Neural cell (in vitro differentiated cells): Measurements from ENCODE around the gene RFX3. TPM values are rescaled to one million over a fixed set of nuclear protein-coding genes. Genes with fewer than 3 reads are reported as not detected.

Experiments used
- H2AFZ ChIP-seq: fragments of 200-600, 300-800 bp; sonication (generic), shearing (Covaris generic); 2 replicates; pipeline ENCODE4 v1.6.0; 2014; ENCODE audit warnings: low read depth, mild to moderate bottlenecking, antibody characterized with exemption, low read length, moderate library complexity
- H3F3A ChIP-seq: fragments of 200-600 bp; shearing (Covaris generic); 2 replicates; pipeline ENCODE4 v1.6.1; 2016; ENCODE audit warnings: mild to moderate bottlenecking, moderate library complexity, mixed read lengths, antibody characterized with exemption, low read length; ENCODE audit not compliant: insufficient read depth, poor library complexity, severe bottlenecking
- H3K27ac ChIP-seq: fragments of 200-600, 300-800 bp; sonication (generic), shearing (Covaris generic); 2 replicates; pipeline ENCODE4 v1.5.1; 2014; ENCODE audit warnings: mild to moderate bottlenecking, low read length, moderate library complexity
- H3K27me3 ChIP-seq: fragments of 300-800, 200-600 bp; sonication (generic), shearing (Covaris generic); 2 replicates; pipeline ENCODE4 v1.6.0; 2014; ENCODE audit warnings: mild to moderate bottlenecking, low read depth, low read length, moderate library complexity; ENCODE audit not compliant: insufficient read depth
- H3K36me3 ChIP-seq: fragments of 300-800, 200-600 bp; sonication (generic), shearing (Covaris generic); 2 replicates; pipeline ENCODE4 v1.5.1; 2014; ENCODE audit warnings: mild to moderate bottlenecking, antibody characterized with exemption, low read length, moderate library complexity; ENCODE audit not compliant: insufficient read depth
- H3K4me2 ChIP-seq: fragments of 300-800, 200-600 bp; sonication (generic), shearing (Covaris generic); 2 replicates; pipeline ENCODE4 v1.6.0; 2014; ENCODE audit warnings: mild to moderate bottlenecking, low read length
- H3K4me3 ChIP-seq: fragments of 300-800, 200-600 bp; sonication (generic), shearing (Covaris generic); 2 replicates; pipeline ENCODE4 v1.5.1; 2014; ENCODE audit warnings: mild to moderate bottlenecking, low read length, moderate library complexity
- H3K79me2 ChIP-seq: fragments of 200-600 bp; shearing (Covaris generic); replicated peaks from 2 replicates; pipeline ENCODE4 v1.6.0; 2014; ENCODE audit warnings: mild to moderate bottlenecking, low read length, moderate library complexity; ENCODE audit not compliant: insufficient read depth
- H3K9ac ChIP-seq: fragments of 300-800, 200-600 bp; sonication (generic), shearing (Covaris generic); 2 replicates; pipeline ENCODE4 v1.6.1; 2016; ENCODE audit warnings: mild to moderate bottlenecking, low read length, mixed read lengths
- H3K9me2 ChIP-seq: fragments of 200-600 bp; shearing (Covaris generic); 2 replicates; pipeline ENCODE4 v1.6.1; 2016; ENCODE audit warnings: mild to moderate bottlenecking, low read length, mixed read lengths; ENCODE audit not compliant: insufficient read depth
- H3K9me3 ChIP-seq: fragments of 200-600, 300-800 bp; sonication (generic), shearing (Covaris generic); 2 replicates; pipeline ENCODE4 v1.6.1; 2016; ENCODE audit warnings: mild to moderate bottlenecking, mixed run types, low read length, moderate library complexity, mixed read lengths
- H4K20me1 ChIP-seq: fragments of 200-600 bp; shearing (Covaris generic); 2 replicates; pipeline ENCODE4 v1.6.1; 2016; ENCODE audit warnings: mild to moderate bottlenecking, mixed run types; ENCODE audit not compliant: insufficient read depth
- CTCF ChIP-seq: fragments of 450-650 bp; IDR thresholded peaks from 2 replicates; pipeline ENCODE4 v1.5.1; 2014; ENCODE audit warnings: antibody characterized with exemption, mild to moderate bottlenecking, moderate library complexity; ENCODE audit not compliant: poor library complexity, severe bottlenecking
- EP300 ChIP-seq: fragments of 450-650 bp; conservative IDR thresholded peaks from 2 replicates; pipeline ENCODE4 v1.6.1; 2014; ENCODE audit warnings: antibody characterized with exemption, mild to moderate bottlenecking, moderate library complexity; ENCODE audit not compliant: poor library complexity, severe bottlenecking
- EZH2 ChIP-seq: fragments of 200-600, 300-800 bp; shearing (Covaris generic), sonication (generic); IDR thresholded peaks from 2 replicates; pipeline ENCODE4 v1.6.1; 2014; ENCODE audit warnings: antibody characterized with exemption, low read length, borderline replicate concordance, mild to moderate bottlenecking; ENCODE audit not compliant: insufficient read depth, poor library complexity, severe bottlenecking
- MXI1 ChIP-seq: fragments of 450-650 bp; conservative IDR thresholded peaks from 2 replicates; pipeline ENCODE4 v1.6.1; 2014; ENCODE audit warnings: antibody characterized with exemption, mild to moderate bottlenecking; ENCODE audit not compliant: poor library complexity, severe bottlenecking
- POLR2AphosphoS5 ChIP-seq: IDR thresholded peaks from 2 replicates; pipeline ENCODE4 v1.6.1; 2012
- RAD21 ChIP-seq: fragments of 450-650 bp; conservative IDR thresholded peaks from 2 replicates; pipeline ENCODE4 v1.6.1; 2014; ENCODE audit warnings: antibody characterized with exemption, mild to moderate bottlenecking, moderate library complexity
- REST ChIP-seq: IDR thresholded peaks from 2 replicates; pipeline ENCODE4 v1.6.1; 2012; ENCODE audit warnings: borderline replicate concordance
- SMC3 ChIP-seq: fragments of 450-650 bp; conservative IDR thresholded peaks from 2 replicates; pipeline ENCODE4 v1.6.1; 2014; ENCODE audit warnings: antibody characterized with exemption, mild to moderate bottlenecking, moderate library complexity; ENCODE audit not compliant: poor library complexity
- TAF1 ChIP-seq: IDR thresholded peaks from 2 replicates; pipeline ENCODE4 v1.6.1; 2012; ENCODE audit warnings: low read depth
- polyA plus RNA-seq: library from polyadenylated mRNA; depleted of rRNA; stranded (reverse); fragments of >200 nt; gene quantifications from 2 replicates; pipeline ENCODE4 v1.2.3, GENCODE V29; 2014

RFX3 gene
- polyA plus RNA-seq, 1 donor from 2014 or later = 27.6 TPM

GRCh38 chr9:3239240-3239639 lies 286.6 kb downstream of the RFX3 start:
- Histone ChIP-seq H3K36me3 (peaks cover 5% of the 10 kb centered on the region), H3K9ac (no peak overlapping the region)
- TF ChIP-seq POLR2AphosphoS5 (no peak), EZH2 (no peak), SMC3 (no peak), TAF1 (no peak), EP300 (no peak), REST (no peak), CTCF (no peak), RAD21 (no peak), MXI1 (no peak)

DNA sequence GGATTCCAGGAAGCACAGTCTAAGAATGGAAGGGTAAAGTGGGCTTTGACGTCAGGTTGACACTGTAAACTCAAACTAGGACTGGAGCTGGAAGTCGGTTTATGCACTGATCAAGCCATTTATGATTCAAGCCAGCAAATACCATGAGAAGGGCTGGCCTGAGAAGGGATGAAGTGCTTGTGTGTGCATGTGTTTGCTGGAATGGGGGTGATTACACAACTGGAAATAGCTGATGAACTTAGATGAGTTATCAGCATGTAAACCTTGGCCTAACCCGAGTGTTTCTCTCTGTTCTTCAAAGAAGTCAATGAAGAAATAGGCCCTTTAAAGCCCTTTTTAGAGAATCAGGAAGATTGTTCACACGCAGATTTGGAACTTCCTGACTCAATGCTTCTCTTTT lies 287.6 kb downstream of the RFX3 start:
- Histone ChIP-seq H3K27me3 (no peaks in the 10 kb centered on the region), H3F3A (no peaks in the 10 kb centered on the region), H3K4me2 (no peak overlapping the region), H3K79me2 (no peaks in the 10 kb centered on the region), H2AFZ (no peak overlapping the region), H3K9ac (no peak overlapping the region), H3K4me3 (no peak overlapping the region), H3K9me3 (no peaks in the 10 kb centered on the region), H3K27ac (no peak overlapping the region), H3K36me3 (peaks cover 5% of the 10 kb centered on the region), H3K9me2 (no peaks in the 10 kb centered on the region), H4K20me1 (no peaks in the 10 kb centered on the region)
- TF ChIP-seq EP300 (no peak), EZH2 (no peak)

More at GRCh38 chr9:3239240-3239639, 286.6 kb downstream of the RFX3 start:
- Histone ChIP-seq H3K4me2 (no peak overlapping the region), H3K9me3 (no peaks in the 10 kb centered on the region), H3K9me2 (no peaks in the 10 kb centered on the region), H3K4me3 (no peak overlapping the region), H3K27ac (no peak overlapping the region), H3F3A (no peaks in the 10 kb centered on the region), H3K27me3 (no peaks in the 10 kb centered on the region), H3K79me2 (no peaks in the 10 kb centered on the region), H4K20me1 (no peaks in the 10 kb centered on the region), H2AFZ (no peak overlapping the region)

DNA sequence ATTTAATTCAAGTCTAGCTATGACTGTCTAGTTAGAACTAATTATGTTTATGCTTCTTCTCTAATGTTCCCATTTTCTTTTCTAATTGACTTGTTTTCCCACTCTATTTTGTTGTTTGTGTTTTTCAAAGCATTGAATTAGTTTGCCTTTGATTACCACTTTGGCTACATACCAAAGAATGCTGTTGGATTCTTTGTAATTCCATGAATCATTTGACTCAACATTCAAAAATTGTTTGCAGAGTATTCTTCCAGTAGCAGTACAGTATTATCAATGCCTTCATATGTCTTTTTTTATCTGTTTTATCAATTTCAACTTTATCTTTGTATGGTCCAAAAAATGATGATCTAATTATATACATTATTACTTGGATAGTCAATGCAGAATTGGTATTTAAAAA lies 288.7 kb downstream of the RFX3 start:
- Histone ChIP-seq H4K20me1 (no peaks in the 10 kb centered on the region), H3K36me3 (peaks cover 5% of the 10 kb centered on the region), H3K27ac (no peak overlapping the region), H3F3A (no peaks in the 10 kb centered on the region), H3K79me2 (no peaks in the 10 kb centered on the region), H3K9me2 (no peaks in the 10 kb centered on the region), H3K27me3 (no peaks in the 10 kb centered on the region), H3K4me2 (no peak overlapping the region), H3K4me3 (no peak overlapping the region), H3K9ac (no peak overlapping the region), H3K9me3 (no peaks in the 10 kb centered on the region), H2AFZ (no peak overlapping the region)
- TF ChIP-seq REST (no peak), SMC3 (no peak), EZH2 (no peak), EP300 (no peak), RAD21 (no peak), CTCF (no peak), POLR2AphosphoS5 (no peak), TAF1 (no peak)
